Germinal center (tissue), 1 donor: ENCODE data around the gene TMEM52B.
"Not testable (repeated sequence)": the region's sequence is repeated elsewhere in the genome, so short reads cannot be mapped to it uniquely, and the experiment has no call there.

Experiments used
- DNase-seq: peaks from one replicate; pipeline ENCODE4 v3.0.0; 2012; ENCODE audit warnings: mixed read lengths, low spot score

The TMEM52B gene

DNA sequence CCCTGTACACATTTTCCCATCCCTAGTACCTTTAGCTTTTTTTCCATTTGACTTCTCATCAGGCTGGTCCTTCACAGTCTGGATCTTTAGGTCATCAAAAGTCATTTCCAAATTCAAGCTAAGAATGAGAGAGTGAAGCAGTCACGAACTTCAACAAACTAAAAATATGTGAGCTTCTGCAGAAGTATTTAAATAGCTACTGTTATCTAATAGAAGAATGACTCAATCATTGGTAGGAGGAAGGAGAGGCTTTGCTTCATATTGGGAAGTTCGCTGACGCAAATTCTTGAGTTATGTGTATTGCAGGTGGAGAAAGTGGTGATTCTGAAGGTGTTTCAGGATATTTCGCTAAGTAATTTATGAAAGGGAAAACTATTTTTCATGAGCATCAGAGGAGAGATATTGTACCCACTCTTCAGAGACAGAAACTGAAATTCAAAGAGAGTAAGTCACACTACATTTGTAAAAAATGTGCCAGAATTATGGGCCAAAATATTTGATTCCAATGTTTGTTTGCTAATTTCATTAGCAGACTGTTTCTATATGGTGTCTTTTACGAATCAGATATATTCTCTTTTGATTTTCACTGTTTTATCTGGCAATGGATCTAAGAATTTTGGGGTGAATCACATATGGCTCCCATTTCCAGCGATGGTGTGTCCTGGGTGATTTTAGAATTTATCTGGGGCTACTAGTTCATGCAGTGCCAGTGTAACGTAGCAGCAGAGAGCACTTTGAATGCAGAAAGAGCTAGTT is 6.7 kb upstream of the TMEM52B start, which contains the start of gene OLR1:
TSS of gene OLR1 (minus strand) at position 160 of the 756 bp plus-strand sequence. CDS start at position 105, 55 bp downstream.
- DNase-seq: no peak

DNA sequence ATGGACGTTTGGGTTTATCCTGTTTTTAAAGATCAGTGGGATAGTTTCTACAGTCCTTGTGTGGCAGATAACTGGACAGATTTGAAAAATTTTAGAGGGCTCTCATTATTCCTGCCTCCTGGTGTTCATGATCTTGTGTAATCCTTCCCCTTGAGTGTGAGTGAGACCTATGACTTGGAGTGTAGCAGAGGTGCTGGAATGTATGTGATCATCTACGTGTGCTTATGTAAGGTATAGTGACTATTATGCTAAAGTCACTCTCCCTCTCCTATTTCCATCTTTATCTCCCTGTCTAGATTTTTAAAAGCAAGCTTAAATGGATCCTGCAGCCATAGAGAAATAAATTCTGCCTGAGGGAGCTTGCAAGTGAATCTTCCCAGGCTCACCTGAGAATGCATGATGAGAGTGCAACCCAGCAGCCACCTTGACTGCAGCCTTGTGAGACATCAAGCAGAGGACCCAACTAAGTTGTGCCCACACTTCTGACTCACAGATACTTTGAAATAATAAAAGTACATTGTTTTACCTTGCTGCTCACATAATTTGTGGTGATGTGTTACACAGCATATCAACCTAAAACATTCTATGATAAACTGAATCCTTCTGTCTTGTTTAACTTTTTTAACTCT is 3.7 kb upstream of the TMEM52B start:
- no peak for DNase-seq

DNA sequence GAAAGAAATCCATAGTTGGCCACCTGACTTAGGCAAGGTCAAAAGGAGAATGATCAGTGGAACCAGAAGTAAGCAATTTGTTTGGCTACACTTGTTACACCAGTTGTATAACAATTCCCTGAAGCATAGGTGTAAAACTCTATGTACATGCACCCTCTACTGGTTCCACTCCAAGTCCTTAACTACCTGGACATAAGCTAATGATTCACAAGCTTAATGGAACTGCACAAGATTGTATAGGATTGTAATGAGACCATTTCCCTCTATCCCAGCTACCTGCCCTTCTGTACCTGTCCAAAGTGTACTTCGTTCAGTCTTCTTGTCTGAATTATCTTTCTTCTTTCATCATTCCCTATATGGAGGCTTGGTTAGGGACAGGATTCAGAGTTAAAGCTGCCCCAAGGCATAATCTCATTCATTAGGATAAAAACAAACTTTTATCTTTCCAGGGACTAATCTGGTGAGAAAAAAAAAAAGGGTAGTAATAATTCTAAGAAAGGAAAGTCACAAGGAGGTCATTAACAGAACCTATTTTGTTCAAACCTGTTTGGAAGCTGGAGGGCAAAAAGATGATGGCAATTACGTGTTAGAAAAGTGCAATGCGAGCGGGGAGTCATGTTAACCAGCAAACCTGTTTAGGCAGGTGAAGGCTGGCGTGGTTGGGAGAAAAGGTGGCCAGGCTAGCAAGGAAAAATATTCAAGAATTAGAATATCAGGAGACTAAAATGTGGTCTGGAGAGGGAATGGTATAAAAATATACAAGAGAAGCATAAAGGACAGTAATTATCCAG is 2.8 kb upstream of the TMEM52B start:
- DNase-seq: no peak

DNA sequence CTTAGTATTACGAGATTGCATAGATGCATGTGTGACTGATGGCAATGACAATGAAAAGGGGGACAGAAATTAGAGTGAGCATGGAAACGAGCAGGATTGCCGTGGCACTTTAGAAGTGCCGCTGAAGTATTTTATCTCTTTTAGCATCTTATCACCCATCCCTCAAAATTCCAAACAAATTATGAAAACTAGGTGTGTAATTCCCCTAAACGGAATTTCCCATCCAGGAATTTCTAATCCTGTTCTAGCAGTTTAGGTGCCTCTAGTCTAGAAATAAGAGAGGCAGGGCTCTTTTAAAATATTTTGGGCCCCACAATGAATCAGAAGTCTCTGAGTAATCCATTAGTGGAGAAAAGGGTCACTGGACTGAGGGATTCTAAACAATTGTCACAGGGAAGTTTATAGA is 947 bp downstream of the TMEM52B start:
- DNase-seq: no peak

DNA sequence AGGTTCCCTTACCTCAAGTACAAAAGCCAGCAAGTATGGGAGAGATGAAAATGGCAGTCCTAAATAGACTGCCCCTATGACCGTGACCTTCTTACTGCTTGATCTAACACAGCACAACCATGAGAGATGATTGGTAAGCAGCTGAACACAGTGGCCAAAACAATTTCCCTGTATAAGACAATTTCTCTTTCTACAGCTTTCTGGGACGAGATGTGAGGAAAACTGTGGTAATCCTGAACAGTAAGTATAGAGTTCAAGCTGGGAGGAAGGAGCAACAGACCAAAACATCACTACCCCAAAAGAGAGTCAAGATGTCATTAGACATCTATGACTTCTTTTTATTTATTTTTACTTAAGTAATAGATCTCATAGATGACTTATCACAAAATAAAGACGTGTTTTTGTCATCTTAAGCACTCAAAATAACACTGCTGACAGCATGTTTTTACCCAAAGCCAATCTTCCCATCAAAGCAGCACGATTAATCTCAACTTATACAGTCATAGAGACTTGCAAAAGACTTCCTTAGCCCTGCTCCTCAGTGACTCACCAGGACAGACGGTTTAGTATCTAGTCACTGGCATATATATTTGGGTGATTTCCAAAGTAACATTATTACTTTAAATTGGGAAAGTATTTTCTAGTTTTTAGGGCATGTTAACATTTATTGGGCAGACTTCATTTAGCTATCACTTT is 3.7 kb downstream of the TMEM52B start:
- no peak for DNase-seq

DNA sequence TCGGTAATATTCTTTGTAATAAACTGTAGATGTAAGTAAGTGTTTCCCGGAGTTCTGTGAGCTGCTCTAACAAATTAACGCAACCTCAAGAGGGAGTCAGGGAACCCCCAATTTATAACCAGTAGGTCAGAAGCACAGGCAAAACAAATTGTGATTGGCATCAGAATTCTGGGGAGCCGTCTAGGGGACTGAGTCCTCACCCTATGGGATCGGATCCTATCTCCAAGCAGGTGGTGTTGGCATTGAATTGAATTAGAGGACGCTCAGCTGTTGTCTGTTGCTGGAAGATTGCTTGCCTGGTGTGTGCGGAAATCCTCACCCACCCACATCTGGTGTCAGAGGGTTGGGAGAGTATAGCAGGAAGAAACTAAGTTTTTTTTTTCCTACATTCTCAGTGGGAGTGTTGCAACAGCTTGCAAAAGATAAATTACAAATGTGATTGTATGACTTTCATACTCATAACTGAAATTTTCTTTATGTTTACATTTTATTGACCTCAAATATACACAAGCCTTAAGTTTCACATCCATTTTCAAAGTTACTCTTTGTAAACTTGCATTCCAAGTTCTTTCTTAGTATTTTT is 5.5 kb downstream of the TMEM52B start:
- no peak for DNase-seq

DNA sequence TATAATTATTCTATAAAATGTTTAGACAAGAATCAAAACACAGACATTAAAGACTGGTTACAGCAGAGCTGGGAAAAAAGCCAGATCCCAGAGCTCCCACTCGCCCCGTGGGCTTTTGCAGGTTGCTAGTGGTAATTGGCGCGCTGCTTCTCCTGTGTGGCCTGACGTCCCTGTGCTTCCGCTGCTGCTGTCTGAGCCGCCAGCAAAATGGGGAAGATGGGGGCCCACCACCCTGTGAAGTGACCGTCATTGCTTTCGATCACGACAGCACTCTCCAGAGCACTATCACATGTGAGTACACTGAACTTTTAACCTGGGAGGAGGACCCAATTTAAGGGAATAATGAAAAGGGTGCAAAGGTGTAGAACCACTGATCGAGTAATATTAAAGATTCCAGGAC is 7.5 kb downstream of the TMEM52B start:
- no peak for DNase-seq

DNA sequence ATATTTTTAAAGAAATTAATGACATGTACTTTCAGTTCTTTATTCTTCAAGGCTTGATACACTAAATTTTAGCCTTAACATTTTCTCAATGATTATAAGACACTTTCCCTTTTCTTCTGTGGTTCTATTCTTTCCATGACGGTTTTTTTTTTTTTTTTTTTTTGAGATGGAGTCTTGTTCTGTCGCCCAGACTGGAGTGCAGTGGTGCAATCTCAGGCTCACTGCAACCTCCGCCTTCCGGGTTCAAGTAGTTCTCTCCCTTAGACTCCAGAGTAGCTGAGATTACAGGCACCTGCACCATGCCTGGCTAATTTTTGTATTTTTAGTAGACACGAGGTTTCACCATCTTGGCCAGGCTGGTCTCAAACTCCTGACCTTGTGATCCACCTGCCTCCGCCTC is 8.1 kb downstream of the TMEM52B start:
- not testable (repeated sequence) for DNase-seq

DNA sequence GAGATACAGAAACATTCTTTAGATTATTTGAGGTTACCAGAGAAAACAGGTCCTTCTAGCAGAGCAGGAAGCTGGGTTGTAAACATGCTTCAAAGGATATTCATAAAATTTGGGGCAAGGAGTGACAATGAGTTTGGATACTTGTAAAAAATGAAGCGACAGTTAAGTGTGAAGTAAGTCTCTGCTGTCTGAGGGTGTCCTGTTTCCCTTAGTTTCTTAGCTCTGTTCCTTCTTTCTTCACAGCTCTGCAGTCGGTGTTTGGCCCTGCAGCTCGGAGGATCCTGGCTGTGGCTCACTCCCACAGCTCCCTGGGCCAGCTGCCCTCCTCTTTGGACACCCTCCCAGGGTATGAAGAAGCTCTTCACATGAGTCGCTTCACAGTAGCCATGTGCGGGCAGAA is 10.8 kb downstream of the TMEM52B start:
- DNase-seq: no peak

DNA sequence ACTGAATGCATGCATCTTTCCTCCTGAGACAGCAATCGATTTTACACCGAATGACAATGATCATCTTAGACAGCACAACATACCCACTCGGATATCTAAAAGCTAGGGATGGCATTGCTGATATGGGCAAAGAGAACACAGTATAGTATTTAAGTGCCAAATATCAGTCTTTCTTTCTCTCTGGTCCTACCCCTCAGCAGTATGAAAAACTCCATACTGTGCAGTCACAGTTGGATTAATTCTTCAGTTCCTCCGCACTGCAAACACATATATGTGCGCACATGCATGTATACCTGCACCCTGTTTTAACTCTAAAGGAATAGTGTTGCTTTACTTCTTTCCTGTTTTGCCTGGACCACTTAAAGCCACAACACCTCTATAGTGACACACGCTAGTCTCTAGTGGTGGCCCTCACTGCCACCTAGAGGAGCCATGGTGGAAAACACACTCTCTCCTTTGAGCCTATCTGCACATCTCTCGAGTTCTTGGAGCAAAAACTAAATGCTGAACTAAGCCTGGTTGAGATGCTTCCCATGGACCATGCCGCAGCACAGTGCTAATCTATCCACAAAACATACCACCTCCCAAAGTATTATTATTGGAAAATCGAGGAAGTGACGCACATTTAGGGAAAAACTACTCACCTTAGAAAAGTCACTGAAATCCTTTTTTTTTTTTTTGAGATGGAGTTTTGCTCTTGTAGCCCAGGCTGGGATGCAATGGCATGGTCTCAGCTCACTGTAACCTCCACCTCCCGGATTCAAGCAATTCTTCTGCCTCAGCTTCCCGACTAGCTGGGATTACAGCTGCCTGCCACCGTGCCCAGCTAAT is 11.9 kb downstream of the TMEM52B start:
- peak; percentile 77 for DNase-seq

DNA sequence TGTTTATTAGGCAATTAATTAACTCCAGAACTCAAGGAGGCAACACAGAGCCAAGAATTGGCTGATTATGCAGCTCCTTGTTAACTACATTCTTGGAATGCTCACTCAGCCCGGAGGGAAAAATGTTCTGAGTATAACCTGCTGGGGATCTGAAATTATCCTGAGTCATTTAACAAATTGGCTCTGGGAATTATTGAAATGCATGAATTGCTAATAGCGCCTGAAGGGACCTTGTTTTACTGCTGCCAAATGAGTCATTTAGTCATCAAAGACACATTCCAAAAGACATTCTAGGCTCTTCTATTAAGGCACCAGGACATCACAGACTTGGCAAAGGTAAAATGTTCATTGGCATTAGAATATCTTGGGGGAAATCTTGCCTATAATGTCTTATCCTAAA is 13.0 kb downstream of the TMEM52B start:
- DNase-seq: no peak

DNA sequence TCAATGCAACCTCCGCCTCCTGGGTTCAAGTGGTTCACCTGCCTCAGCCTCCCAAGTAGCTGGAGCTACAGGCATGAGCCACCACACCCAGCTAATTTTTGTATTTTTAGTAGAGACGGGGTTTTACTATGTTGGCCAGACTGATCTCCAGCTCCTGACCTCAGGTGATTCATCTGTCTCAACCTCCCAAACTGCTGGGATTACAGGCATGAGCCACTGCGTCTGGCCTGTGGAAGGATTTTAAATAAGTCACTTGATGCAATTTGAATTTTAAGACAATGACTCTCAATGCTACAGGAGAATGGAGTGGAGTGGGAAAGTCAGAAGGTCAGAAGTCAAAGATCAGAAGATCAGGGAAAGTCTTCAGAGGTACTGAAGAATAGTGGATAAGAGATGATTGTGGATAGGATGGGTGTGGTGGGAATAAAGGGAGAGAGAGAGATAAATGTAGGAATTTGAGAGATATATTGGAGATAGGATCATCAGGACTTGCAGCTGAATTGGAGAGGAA is 15.4 kb downstream of the TMEM52B start:
- DNase-seq: no peak

DNA sequence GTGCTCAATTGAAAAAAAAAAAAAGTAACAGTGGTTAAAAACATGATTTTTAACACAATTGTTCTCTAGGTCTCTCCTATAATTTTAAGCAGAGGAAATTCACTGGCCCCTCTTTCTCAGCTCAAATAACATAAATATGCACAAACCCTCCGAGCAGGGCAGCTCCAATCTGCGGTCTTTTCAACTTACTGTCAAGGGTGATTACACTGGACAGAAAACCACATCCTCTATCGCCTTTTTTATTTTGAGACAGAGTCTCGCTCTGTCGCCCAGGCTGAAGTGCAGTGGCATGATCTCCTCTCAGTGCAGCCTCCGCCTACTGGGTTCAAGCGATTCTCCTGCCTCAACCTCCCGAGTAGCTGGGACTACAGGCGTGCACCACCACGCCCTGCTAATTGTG is 17.4 kb downstream of the TMEM52B start:
- peak; percentile 49 for DNase-seq

DNA sequence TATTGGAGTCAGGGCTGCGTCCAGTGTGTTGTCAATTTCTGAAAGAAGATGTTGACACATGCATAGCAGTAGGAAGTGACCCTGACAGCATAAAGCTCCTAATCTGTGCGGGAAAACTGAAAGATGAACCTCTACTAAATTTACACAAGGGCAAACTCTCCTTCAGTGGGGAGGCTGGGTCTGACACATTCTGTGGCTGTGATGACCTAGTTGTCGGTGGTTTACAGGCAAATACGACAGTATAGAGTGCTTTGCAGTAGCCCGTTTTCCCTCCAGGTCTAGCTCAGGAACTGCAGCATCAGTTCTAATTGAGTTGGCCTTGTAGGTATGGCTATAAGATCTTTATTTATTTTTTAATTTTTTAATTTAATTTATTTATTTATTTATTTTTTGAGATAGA is 19.0 kb downstream of the TMEM52B start:
- no peak for DNase-seq

DNA sequence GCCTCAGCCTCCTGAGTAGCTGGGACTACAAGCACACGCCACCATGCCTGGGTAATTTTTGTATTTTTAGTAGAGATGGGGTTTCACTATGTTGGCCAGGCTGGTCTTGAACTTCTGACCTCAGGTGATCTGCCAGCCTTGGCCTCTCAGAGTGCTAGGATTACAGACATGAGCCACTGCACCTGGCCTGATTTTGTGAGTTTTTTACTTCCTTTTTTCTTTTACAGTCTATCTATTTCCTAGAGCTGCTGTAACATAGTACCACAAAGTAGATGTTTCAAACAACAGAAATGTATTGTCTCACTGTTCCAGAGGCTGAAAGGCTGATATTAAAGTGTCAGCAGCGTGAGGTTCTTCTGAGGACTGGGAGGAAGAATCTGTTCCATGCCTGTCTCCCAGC is 25.7 kb downstream of the TMEM52B start:
- DNase-seq: not testable (repeated sequence)

DNA sequence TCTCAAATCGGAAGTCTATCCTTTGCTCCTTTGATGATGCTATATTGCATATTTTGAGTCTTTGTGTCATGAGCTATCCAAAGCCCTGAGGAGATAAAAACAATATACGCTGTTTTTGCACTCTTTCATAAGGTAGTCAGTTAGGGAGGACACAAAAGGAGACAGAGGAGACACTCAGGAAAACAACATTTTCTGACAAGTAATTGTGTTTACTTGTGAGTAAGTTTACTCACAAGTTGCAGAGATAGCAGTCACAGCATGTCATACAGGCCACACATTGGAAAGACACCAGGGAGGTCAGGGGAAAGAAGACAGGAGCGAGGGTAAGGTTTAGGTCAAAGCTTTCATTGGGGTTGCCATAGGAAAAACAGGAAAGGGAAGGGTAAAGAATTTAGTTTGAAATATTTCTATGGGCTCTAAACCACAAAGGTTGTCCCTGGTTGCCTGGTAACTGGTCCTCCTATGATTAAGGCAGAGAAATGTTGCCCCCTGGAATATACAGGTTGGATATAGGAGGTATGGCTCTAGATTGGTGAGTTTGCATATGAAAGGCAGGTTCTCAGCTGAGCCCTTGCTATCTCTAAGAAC is 26.5 kb downstream of the TMEM52B start:
- DNase-seq: no peak

DNA sequence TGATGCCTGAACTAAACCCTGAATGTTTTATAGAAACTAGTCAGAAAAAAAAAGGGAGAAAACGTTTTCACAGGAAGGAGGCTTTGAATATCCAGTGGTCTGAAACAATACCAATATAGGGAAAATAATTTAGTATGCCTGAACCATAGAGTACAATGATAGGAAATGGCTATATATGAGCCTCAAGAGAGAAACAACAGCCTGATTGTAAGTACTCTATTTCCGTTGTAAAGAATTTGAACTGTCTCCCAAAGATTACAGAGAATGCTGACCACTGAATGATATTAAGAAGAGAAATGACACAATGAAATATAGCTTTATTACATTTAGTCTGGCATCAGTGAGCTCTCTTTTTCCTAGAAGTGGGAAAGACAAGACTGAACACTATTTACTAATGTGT is 28.3 kb downstream of the TMEM52B start:
- no peak for DNase-seq

DNA sequence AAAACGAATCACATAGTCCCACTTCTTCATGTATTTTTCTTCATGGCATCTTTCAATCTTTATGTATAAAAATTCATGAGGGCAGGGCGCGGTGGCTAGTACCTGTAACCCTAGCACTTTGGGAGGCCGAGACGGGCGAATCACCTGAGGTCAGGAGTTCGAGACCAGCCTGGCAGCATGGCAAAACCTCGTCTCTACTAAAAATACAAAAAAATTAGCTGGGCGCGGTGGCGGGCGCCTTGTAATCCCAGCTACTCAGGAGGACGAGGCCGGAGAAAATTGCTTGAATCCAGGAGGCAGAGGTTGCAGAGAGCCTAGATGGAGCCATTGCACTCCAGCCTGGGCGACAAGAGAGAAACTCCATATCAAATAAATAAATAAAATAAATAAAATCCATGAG is 31.4 kb downstream of the TMEM52B start:
- DNase-seq: no peak

DNA sequence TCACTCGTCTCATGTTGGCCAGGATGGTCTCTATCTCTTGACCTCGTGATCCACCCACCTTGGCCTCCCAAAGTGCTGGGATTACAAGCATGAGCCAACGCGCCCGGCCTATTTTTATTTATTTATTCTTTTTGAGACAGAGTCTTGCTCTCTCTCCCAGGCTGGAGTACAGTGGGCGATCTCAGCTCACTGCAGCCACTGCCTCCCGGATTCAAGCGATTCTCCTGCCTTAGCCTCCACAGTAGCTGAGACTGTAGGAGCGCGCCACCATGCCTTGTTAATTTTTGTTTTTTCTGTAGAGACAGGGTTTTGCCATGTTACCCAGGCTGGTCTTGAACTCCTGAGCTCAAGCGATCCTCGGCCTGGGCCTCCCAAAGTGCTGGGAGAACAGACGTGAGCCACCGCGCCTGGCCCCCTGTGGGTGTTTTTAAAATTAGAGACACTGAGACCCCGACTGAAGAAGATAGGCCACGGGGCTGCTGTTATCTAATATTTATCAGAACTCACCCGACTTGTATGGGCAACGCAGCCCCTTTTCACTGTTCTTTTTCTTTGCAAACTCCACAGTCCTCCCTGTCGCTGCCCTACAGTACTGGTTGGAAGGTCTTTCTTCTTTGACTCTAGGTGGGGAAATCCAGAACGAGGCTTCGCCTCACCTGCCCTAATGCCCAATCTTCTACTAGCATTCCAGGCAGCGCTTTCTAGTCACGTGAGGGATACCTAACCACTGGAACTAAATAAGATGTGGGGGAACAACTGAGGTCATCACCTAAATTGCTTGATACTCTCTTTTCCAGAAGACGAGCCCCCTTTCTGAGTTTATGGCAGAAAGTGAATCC is 32.5 kb downstream of the TMEM52B start:
- DNase-seq: no peak
